SIG-M5 treated with dmso at 0.1 percent for 504 hours (cell line): ENCODE measurements around the gene KREMEN2.
A peak's percentile ranks its signal among the peaks of the same experiment; 100 is the strongest.

ENCODE experiments used
- DNase-seq: peaks from one replicate; lab custom pipeline; 2025; ENCODE audit not compliant: unreplicated experiment; lab: John Stamatoyannopoulos, UW

Gene KREMEN2

DNA sequence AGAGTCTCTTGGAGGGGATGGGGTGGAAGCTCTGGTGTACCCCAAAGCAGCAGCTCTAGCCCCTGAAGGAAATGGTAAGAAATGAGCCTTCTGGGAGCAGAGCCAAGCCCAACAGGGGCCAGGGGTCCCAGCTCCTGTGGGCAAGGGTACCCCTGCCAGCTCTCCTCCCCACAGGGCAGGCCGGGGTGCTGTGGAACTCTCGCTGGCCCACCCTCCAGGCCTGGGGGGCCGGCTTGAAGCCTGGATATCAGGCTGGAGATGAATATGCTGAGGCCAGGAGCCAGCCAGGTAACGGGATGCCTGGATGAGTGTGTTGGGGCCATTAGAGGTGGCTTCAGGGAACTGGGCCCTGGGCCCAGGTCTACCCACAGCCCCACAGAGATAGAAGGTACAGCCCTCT, 36.5 kb downstream of the KREMEN2 start:
- no peak for DNase-seq

DNA sequence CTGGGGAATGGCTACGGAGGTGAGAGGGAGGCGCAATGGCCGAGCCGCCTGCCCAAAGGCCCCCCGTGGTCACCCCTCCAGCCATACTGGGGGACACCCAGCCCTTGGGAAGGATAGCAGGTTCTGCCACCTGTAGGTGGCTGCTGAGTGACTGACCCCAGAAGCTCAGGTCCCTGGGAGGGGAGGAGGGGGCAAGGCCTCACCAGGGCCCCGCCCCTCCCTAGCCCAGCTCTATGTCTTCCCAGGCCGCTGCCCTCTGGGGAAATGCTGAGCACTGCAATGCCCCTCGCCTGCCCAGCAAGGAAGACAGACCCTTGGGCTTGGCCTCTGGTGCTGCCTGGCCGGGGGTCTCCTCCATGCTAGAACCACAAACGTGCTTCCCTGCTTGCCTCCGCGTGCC, 37.2 kb downstream of the KREMEN2 start:
- no peak for DNase-seq

DNA sequence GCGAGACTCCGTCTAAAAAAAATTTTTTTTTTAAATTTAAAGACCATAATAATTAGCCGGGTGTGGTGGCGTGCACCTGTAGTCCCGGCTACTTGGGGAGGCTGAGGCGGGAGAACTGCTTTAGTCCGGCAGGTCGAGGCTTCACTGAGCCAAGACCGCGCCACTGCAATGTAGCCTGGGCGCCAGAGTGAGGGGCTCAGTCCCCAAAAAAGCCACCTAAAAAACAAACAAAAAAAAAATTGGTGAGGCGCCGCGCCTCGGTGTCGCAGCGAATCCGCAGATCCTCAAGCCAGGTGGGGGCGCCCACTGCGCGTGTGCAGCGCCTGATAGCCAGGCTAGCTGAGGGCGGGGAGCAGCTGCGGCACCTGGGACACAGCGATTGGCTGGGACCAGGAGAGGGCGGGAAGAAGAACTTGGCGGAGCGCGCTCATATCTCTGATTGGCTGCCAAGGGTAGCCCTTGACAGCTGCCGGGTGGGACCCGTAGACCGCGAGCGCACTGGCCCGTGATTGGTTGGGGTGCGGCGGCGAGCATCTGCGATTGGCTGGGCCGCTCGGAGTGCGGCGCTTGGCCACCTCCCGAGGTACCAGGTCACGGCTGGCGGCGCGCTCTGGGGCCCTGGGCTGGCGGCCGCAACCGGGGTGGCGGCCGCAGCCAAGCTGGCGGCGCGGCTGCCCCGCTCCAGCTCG, 39.7 kb downstream of the KREMEN2 start:
- DNase-seq, result peak; percentile 97

DNA sequence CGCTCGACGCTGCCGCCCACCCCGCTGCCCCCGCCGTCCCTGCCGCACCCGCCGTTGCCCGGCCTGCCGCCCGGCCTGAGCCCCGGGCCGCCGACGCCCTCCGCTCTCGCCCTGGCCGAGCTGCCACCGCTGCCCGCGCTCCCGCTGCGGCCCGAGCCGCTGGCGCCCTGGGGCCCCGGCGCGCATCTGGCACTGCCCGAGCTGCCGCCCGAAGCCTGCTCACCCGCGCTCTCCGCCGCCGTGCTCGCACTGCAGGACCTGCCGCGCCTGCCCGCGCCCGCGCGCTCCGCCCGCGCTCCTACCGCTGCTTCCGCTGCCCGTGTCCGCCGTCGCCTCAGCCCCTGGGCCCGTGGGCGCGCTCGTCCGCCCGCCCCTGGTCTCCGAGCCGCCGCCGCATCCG, 40.2 kb downstream of the KREMEN2 start:
- no peak for DNase-seq

DNA sequence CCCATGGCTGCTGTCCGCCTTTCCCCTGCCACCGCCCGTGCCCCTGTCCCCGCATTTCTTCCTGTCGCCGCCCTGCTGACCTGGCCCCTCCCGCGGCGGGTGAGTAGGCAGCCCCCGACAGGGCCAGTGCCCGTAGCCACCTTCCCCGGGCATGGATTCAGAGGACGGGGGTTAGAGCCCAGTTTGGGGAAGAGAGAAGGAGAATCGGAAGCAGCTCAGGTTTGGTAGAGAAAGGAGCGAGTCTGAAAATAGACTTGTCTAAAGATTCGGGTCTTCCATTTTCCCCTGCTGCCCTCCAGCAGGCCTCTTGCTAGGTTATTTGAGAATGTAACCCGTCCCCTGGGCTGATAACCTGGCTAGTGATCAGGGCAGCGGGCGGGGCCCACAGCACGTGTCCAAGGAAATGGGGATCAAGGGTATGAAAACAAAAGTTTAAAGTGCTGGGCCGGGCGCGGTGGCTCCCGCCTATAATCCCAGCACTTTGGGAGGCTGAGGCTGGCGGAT, 40.8 kb downstream of the KREMEN2 start:
- DNase-seq, result no peak

DNA sequence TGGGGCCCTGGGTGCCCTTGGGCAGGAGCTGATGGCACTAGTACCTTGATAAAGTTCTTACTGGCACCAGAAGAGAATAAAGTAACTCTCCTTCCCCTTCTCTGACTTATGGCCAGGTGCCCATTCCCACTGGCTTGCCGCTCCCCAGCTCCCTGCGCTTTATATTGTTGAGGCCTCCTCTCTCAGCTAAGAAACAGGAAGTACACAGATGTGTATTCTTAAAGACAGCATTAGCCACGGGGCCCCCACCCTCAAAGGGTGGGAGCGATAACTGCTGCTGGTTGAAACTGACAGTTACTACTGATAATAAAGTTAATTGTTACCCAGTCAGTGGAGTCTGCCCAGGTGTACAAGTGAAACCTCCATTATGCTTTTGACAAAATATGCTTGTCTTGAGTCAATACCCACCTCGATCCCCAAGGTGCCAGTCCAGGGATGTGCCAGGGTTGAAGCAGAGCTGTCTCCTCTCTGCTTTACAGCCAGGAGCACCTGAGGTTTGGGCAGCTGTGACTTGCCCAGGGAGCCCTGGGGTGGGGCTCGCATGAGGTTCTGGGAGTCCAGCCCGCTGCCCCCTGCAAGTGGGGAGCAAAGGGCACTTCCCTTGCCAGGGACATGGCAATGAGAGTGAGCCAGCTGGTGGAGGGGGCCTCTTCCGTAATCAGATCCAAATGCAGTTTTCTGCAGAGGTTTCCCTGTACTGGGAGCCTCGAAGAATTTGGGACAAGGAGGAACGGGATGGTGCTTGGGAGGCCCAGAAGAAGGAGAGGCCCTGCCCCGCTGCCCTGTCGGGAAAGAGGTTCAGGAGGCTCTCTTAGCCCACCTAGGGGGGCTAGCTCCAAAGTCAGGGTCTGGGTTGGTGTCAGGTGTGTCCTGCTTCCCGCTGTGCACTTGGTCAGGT, 43.2 kb downstream of the KREMEN2 start:
- DNase-seq, result no peak

DNA sequence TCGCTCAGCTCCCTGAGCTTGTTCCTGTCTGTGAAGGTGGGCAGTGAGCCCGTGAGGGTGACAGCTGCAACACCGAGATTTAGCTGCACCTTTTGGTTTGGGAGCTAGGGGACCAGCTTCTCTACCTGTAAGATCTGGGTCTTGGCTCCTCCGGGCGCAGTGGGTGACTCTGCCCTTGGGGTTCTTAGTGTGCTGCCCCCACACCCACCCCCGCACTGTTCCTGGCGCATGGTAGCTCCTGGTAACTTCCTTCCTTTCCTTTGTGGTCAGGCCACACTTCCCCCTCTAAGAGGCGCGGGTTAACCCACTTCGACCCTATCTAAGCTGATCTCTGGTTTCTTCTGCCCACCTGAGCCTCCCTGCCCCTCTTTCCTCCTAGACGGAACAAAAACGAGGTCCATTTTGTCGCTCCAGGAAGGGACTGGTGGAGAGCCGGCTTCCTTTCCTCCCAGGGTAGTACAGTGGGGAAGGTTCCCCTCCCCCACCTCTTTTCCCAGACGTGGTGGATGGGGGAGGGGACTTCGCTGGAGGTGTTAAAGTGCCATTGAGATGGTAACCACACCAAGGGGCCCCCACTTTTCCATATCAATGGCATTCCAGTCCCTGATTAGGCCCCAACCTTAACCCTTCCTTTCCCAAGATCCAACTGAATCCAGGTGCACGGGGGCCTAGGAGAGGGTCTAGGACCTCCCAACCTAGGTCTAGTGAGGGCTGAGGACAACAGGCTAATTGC, 44.0 kb downstream of the KREMEN2 start:
- peak; percentile 28 for DNase-seq

DNA sequence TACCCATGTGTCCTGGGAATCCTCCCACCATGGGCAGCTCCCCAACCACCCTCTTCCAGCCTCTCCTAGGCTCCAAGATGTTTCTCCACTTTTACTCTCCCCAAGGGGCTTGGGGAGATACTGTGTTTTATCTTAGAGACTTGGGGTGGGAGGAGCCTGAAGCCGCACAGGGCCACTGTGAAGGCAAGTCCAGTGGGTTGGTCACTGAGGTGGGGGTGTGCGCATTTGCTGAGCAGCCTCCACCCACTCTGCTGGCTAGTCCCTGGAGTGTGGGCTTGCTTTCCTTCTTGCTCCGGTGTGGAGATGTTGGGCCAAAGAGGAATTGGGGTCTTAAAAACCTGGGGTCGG, 44.6 kb downstream of the KREMEN2 start:
- no peak for DNase-seq

DNA sequence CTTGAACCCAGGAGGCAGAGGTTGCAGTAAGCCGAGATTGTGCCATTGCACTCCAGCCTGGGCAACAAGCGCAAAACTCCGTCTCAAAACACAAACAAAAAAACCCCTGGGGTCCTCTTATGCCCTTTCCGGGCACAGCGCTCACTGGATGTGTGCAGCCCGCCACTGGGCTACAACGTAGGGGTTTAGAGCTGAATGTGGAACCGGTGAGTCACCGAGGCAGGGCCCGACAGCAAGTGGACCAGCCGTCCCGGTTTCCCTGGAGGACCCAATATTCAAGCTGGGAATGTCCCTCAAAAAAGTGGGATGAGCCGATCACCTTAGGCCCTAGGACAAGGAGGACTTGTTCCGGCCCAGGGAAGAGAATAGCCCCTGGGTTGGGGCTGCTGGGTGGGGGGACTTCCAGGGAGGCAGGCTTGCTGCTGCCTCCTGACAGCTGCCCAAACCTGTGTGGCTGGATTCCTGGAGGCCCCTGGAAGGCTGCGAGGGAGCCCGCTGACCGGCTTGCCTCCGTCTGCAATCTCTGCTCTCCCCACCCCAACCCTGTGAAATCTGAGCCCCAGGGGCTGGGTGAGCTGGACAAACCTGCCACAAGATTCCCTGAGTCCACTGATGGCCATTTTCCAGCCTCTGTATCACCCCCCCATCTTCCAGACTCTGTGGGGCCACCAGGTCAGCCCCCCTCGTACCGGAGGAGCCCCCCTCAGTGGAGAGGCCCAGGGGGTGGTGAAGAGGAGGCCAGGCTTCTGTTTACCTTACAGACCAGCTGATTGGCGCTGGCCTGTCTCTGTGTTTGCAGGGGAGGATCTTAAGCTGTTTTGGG, 45.7 kb downstream of the KREMEN2 start:
- DNase-seq, result peak; percentile 32

DNA sequence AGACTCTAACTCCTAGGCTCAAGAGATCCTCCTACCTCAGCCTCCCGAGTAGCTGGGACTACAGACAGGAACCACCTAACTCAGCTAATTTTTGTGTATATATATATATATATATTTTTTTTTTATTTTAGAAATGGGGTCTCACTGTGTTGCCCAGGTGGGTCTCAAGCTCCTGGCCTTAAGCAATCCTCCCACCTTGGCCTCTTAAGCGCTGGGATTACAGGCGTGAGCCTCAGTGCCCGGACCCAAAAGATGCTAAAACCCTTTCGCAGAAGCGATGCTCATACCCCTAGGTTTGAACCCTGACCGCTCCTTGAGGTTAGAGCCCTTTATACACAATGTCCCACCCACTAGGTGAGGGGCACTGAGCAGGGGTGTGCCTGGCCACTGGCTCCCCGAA, 46.4 kb downstream of the KREMEN2 start:
- no peak for DNase-seq

DNA sequence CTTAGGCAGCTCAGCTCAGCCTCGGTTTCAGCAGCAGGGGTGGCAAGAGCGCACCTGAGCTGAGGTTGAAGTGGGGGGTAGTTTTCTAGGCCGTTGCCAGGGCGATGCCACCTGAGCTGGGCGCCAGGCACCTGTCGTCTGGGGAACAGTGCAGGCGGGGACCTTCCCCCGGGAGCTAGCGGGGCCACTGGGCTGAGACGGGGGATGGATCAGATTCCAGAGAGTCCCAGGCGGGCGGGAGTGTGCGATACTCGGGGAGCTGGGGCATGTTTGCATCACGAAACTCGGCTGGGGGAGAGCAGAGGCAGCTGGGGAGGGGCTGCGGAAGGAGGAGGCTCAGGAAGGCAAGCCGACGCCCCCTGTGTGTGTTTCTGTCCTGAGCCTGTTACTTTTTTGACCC, 48.2 kb downstream of the KREMEN2 start:
- DNase-seq, result no peak

DNA sequence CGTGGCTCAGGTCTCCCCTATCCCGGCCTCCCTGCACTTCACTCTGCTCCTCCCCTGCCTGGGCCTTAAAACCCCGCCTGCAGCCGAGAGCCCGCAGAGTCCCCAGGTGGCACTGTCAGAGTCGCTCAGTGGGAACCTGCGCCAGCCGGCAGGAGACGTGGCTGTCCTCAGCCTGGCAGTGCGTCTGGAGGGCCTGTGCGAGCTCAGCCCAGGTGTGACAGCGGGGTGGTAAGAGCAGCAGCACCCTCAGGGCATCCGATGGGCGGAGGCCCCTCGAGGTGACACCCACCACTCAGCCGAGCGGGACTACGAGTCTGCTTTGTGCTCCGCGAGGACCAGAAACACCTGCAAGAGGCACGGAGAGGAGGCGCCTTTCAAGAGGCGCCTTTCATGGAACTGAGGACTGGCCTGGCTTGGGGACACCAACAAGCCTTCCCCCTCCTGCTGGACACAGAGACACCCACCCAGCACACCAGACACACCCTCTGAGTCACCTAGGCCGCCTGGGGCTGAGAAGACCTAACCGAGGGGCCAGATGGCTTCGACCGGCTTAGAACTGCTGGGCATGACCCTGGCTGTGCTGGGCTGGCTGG, 48.8 kb downstream of the KREMEN2 start, which contains the start of gene CLDN9:
Gene CLDN9 (plus strand): TSS at position 96 of the 593 bp plus-strand sequence. CDS start 440 bp downstream, at position 536.
- DNase-seq, result no peak

DNA sequence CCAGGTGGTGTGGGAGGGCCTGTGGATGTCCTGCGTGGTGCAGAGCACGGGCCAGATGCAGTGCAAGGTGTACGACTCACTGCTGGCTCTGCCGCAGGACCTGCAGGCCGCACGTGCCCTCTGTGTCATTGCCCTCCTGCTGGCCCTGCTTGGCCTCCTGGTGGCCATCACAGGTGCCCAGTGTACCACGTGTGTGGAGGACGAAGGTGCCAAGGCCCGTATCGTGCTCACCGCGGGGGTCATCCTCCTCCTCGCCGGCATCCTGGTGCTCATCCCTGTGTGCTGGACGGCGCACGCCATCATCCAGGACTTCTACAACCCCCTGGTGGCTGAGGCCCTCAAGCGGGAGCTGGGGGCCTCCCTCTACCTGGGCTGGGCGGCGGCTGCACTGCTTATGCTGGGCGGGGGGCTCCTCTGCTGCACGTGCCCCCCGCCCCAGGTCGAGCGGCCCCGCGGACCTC, 49.4 kb downstream of the KREMEN2 start:
- no peak for DNase-seq

DNA sequence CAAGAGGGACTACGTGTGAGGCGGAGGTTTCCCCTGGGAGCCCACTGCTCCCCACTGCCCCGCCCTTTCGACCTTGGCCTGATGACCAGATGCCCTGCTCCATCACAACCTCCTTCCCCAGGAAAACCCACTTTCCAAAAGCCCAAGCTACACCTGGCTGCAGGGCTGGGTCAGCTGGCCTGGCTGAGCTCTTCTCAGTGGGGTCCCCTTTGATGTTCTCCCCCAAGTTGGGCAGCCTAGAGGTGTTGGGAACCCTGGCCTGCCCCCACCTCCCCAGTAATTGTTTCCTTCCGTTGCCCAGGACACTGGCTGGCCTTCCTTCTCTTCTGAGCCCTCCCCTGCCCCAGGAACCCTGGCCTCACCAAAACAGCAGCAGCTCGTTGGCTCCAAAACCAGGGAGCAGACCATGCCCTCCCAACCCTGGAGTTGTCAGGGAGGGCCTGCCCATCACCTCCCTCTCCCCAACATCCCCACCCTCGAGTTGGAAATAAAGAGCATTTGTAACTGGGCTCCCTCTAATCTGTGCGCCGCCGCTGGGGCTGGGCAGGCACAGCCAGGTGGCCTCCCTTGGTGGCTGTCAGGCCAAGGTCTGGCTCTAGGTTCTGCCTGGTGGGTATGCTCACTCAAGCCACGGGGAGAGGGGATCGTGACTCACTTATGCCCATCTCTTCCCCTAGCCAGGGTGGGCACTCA, 50.1 kb downstream of the KREMEN2 start:
- DNase-seq, result no peak

DNA sequence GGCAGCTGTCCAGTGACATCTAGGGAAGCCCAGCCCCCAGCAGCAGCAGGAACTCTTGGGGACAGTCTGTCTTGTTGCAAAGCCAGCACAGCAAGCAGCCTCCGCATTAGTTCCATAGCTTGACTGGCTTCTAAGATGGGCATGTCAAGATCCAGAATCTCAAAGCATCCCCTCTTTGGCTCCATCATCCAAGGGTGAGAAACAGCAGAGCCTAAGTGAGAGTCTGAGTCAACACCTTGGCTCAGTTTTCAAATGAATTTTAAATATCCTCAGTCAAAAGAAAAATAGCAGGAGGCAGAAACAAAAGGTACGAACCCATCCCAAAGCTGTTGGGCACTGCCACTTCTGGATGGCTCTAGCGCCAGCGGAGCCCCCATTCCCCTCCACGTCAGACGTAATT, 50.9 kb downstream of the KREMEN2 start:
- no peak for DNase-seq

DNA sequence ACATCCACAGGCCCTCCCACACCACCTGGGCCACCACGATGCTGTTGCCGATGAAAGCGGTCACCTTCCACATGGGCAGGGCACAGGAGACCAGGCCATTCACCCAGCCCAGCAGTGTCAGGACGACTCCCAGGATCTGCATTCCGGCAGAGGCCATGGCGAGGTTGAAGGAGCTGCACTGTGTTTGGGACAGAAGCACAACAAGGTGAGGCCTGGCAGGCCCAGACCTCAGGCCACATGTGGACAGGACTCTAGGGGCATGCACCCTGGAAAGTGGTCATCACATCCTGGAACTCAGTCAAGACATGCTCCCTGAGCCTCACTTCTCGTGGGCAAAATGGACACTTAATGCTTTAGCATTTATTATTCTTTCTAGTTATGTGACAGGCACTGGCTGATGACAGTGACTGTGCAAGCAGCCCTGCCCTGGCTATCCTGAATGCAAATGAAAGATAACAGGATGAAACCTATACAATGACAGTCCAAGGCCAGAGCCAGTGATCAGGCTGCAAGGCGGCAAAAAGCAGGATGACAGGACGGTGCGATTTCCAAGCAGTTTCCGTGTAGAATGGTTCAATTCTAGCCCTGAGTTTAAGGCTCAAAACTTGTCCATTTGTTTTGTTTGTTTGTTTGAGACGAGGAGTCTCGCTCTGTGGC, 51.9 kb downstream of the KREMEN2 start:
- DNase-seq, result no peak

DNA sequence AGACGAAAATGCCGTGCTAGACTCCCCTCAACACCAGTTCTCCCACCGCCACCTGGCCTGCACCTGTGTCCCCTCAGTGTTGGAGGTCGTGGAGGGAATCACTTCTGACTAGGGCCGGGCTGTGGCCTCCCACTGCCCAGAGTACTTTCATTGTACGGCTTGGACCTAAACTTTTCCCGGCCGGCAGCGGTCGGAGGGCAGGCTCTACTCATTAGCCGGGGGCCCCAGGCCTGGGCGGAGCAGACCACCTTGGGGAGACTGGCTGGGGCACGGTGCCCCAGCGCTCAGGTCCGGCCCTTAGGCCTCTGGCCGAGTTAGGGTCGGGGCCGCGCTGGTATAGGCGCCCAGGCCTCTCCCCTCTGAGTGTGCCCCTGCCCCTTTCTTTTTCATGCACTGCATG, 53.3 kb downstream of the KREMEN2 start:
- no peak for DNase-seq
